Kidney capillary endothelial cell (primary cell): ENCODE data around the gene LRRC28.

ENCODE experiments used
- DNase-seq: peaks from one replicate; pipeline ENCODE4 v3.0.0-alpha.2; 2018; ENCODE audit warnings: low spot score

The LRRC28 gene

GRCh38 chr15:99343208-99343607, 91.9 kb downstream of the LRRC28 start:
- DNase-seq = no peak

DNA sequence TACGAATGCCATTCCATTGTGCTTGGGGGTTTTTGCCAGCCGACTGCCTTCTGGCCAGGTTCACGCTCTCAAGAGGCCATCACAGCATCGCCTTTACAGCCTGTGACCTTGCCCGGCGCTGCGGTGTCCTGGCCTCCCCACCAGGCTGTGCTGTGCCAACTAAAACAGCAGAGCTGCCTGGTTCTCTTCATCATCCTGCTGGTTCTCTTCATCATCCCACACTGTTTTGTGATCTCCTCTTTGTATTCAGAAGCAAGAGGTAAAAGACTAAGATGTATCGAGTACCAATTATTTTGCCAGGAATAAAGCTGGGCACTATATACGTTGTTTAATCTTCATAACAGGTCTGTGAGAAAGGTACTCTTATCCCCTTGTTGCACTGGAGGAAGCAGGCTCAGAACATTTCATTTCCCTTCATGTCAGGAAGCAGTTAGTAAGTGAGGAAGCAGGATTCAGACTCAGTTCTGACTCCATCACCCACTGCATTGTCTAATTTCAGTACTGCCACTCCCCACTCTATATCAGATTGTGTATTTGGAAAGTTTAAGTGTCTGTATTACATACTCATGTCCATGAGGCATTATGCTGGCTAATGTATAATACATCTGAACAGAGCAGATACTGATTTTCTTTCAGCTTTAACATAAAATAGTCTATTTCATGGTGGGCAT, 92.7 kb downstream of the LRRC28 start:
- DNase-seq = peak; percentile 92

GRCh38 chr15:99344639-99345038, 93.4 kb downstream of the LRRC28 start:
- DNase-seq = peak; percentile 25

DNA sequence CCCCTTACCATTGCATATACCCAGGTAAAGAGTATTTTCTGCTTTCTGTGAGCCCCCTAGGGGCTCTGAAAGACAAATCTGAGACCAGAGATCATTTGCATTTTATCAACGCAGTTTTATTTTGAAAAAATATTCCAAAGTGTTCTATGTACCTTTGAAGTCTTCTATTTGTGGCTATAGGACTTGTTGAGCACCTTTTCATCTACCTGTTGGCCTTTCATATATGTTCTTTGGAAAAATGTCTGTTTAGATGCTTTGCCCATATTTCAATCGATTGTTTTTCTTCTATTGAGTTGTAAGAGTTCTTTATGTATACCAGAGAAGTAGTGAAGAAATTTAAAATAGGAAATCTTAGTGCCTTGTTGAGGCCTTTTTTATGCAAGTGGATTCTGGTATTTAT, 94.0 kb downstream of the LRRC28 start:
- no peak for DNase-seq

GRCh38 chr15:99345832-99346462, 94.7 kb downstream of the LRRC28 start:
- DNase-seq = no peak

DNA sequence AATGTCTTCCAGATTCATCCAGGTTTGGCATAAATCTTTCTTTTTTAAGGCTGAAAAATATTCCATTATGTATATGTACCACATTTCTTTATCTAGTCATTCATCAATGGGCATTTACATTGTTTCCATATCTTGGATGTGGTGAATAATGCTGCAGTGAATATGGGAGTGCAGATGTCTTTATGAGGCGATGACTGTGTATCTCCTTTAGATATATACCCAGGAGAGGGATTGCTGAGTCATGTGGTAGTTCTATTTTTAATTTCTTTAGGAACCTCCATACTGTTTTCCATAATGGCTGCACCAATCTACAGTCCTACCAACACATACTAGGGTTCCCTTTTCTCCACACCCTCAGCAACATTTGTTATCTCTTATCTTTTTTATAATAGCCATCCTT, 96.3 kb downstream of the LRRC28 start:
- DNase-seq = no peak

DNA sequence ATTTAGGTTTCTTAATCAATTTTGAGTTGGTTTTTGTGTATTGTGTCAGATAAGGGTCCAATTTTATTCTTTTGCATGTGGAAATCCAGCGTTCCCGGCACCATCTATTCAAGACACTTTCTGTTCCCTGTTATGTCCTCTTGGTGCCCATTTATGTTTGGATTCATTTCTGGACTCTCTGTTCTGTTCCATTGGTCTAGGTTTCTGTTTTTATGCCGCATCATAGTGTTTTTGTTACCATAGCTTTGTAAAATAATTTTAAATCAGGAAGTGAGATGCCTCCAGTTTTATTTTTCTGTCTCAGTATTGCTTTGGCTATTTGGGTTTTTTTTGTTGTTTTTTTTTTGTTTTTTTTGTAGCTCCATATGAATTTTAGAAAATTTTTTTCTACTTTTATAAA, 97.1 kb downstream of the LRRC28 start:
- DNase-seq = no peak

DNA sequence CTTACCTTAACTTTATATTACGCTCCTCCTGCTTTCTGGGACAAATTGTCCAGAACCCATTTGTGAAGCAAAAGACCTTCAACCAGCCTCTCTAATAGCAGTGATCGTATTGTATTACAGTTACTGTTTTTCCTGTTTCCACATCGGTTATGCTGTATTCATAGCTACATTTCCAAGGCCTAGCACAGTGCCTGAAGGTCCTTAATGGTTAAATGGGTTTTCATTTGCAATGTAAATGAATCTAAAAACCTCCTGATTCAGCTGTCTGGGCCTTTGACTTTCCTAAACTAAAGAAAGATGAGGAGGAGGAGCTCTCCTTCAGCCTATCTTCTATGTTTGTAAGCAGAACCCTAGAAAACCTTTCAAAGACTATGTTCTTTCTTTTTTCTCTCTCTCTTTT, 99.1 kb downstream of the LRRC28 start:
- DNase-seq = no peak

- no peak for DNase-seq
These were observed 108.5 kb downstream of the LRRC28 start for GRCh38 chr15:99359769-99360168.

- peak; percentile 18 for DNase-seq
These were observed 110.4 kb downstream of the LRRC28 start for GRCh38 chr15:99361545-99362185.

DNA sequence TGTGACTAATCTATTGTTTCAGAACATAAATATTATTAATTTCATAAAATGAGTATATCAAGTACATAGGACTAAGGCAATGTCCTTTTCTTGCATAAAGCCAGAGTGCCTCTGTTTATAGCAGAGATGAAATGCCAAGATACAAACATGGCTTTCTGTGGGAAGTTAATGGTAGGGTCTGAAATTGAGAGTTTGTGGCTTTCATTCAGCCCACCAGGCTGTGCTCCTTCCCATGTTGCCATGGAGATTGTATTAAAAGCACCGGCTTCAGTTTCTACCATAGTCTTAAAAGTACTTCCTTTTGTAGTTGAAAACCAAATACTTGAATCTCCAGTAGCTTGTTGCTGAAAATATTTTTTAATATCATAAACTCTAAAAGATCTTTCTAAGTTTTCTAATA, 114.0 kb downstream of the LRRC28 start:
- no peak for DNase-seq

DNA sequence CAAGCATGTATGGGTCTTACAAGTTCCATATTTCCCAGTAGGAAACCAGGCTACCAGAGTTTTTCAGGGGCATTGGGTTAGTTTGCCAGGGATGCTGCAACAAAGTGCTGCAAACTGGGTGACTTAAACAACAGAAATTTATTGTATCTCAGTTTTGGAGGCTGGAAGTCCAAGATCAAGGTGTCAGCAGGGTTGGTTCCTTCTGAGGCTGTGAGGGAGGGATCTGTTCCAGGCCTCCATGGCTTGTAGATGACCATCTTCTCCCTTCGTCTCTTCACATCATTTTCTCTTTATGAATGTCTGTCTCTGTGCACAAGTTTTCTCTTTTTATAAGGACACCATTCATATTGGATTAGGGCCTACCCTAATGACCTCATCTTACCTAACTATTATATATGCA, 114.7 kb downstream of the LRRC28 start:
- no peak for DNase-seq

GRCh38 chr15:99368743-99369142, 117.5 kb downstream of the LRRC28 start:
- no peak for DNase-seq

DNA sequence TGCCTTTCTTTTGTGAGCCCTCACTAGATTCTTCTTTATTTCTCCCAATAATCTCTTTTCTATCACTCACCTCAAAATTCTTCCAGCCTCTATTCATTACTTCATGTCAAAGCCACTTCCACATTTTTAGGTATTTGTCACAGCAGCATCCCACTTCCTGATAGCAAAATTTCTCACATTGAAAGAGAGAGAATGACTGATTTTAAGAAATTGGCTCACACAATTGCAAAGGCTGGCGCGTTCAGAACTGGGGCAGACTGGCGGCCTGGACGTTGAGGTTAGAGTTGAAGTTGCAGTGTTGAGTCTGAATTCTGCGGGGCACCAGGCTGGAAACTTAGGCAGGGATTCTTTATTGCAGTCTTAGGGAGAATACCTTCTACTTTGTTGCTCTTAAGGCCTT, 117.9 kb downstream of the LRRC28 start:
- DNase-seq = no peak

DNA sequence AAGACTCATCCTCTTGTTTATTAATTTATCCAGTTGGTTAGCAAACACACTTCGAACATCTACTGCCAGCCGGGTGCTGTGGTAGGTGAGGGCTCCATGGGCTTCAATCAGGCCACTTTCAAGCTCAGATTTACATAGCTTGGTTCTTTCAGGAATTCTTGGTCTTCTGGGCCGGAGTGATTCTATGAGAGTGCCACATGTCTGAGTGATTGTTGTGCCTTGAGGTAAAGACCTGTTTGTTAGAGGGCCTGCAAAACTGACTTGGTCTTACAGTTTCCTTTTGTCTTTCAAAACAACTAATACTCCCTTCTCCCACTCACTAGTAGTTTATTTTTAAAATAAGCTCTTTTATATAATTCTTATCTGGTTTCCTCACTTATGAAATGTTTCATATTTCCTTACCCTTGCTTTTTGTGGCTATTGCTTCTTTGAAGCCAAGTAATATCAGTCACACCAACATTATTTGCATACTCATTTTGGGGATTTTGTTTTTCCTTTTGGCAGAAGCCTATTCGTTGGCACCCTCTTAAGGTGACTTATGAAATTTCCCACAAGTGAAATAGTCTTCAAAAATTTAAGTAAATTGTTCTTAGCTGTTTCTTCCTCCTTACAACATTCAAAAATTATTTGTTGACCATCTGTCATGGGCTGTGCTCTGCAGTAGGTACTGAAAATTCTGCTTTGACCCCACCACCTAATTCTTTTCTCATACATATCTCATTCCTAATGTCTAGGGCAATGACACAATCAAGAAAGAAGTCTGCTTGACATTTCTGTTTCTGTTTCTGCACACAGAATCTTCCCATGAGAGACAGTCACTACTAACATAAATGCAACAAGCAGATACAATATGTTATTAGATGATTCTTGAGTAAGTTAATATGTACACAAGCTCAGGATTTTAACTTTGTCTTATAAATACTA, 120.2 kb downstream of the LRRC28 start:
- no peak for DNase-seq

GRCh38 chr15:99385005-99385669, 133.9 kb downstream of the LRRC28 start:
- no peak for DNase-seq

DNA sequence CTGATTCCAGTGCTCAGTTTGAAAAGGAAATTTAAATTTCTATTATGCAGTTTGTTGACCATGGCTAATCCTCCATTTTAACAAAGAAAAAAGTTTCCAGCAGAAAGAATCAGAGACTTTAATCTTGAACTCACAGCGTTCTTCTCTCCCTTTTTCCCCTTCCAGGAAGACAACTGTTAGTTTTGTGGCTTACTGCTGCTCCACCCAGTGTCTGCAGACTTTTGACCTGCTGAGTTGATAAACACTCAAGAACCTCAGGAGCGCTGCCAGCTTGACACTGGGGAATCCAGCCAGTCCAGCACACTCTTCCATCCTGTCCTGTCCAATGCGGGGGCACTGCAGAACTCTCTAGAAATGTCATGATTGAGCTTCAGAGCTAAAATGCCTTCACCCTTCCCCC, 134.6 kb downstream of the LRRC28 start:
- DNase-seq = no peak

DNA sequence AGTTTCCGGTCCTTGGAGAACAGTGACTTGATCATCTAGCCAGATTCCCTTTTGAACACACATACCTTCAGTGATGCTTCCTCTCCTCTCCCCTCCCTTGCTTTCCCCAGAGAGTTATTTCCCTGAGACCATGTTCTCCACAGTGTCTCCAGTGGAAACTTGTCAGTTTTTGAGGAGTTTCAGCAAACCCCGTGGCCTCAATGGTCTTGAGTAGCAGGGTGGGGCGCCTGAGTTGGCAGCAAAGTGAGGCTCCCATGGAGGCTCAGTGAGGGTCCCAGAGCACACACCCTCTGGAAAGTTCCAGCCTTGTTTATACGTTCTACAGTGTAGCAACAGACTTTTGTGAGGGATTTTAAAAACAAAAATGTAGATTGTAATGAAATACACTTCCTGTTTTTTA, 135.1 kb downstream of the LRRC28 start:
- DNase-seq = no peak

- no peak for DNase-seq
These were observed 136.3 kb downstream of the LRRC28 start for GRCh38 chr15:99387421-99388168.

GRCh38 chr15:99390667-99391066, 139.4 kb downstream of the LRRC28 start:
- DNase-seq = no peak

DNA sequence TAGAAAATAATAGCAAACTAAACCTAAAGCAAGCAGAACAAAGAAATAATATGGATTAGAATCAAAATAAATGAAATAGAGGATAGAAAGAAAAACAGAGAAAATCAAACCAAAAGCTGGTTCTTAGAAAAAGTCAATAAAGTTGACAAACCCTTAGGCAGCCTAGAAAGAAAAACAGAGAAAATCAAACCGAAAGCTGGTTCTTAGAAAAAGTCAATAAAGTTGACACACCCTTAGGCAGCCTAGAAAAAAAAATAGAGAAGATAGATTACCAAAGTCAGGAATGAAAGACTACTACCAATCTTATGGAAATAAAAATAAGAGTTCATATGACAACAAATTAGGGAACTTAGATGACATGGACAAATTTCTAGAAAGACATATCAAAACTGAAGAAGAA, 142.4 kb downstream of the LRRC28 start:
- no peak for DNase-seq
